SIG-M5 (cell line): Measurements from ENCODE around the gene OLFM3.

ENCODE experiments used
- DNase-seq: peaks from one replicate; lab custom pipeline; 2025; lab: John Stamatoyannopoulos, UW

OLFM3 gene

GRCh38 chr1:101943237-101943636, 53.5 kb downstream of the OLFM3 start:
- DNase-seq, result no peak

DNA sequence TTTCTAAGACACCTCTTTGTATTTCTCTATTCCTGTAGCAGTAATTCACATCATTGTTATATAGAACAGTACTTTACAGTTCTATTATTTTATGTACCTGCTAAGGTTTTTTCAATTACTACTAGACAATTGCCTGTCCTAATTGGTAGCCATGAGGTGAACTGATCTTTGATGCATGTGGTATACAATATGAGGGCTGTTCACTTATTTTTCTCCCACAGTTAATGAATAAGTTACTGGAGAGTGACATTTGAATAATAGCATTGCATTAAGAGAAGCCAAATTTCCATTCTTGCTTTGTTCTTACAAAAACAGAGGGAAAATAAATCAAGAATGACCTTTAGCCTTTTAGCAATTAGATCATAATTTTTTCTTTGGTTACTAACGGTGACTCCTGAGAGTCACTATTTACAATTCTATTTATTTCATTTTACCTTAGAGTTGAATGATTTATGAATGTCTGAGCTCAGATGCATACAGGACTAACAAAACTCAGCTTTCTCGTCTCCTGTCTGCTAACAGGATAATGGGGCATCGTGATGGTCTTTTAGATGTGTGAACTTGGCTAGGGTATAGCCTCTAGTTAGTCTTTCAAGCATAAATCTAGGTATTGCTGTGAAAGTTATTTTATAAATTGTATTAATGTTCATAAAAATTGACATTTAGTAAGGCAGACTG, 54.1 kb downstream of the OLFM3 start:
- no peak for DNase-seq

- DNase-seq, result no peak
These were observed 58.0 kb downstream of the OLFM3 start for GRCh38 chr1:101938681-101939080.

GRCh38 chr1:101929343-101929742, 67.4 kb downstream of the OLFM3 start:
- no peak for DNase-seq

- no peak for DNase-seq
These were observed 67.9 kb downstream of the OLFM3 start for GRCh38 chr1:101928829-101929228.

- no peak for DNase-seq
These were observed 72.0 kb downstream of the OLFM3 start for GRCh38 chr1:101924700-101925099.

GRCh38 chr1:101920577-101920976, 76.1 kb downstream of the OLFM3 start:
- DNase-seq, result no peak

- no peak for DNase-seq
These were observed 78.4 kb downstream of the OLFM3 start for GRCh38 chr1:101918277-101918676.

DNA sequence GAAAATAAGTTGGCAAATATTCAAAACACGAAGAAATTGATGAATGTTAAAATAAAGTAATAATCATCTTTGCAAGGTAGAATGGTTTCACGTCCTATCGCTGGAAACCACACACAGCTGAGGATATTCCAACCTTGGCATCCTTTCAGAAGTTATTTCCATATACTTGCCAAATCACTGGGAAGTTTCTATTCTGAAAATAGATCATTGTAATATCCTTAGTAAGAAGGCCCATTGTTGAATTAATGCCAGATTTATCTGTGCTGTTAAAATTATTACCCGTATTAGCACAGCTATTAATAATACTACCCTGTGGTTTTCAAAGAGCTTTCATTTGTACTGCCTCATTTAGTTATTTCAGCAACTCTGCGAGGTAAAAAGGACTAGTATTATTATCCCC, 81.1 kb downstream of the OLFM3 start:
- no peak for DNase-seq

GRCh38 chr1:101914473-101915242, 82.1 kb downstream of the OLFM3 start:
- DNase-seq, result no peak

- no peak for DNase-seq
These were observed 84.8 kb downstream of the OLFM3 start for GRCh38 chr1:101911894-101912293.

DNA sequence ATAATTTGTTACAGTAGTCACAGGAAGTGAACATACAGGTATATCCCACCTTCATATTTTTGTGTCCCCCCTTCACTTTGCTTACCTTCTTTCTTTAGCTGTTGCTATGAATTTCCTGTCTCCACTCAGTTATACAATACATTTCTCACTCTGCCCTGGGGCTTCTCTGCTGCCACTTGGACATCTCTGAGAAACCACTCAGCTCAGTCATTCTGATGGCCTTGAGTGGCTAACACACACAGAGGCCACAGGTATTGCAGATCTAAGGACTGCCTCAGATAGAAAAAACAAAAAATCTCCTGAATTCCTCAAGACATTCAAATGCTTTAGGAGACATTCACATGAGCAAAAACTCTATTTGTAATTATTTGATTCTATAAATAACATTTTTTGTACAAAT, 87.7 kb downstream of the OLFM3 start:
- no peak for DNase-seq

DNA sequence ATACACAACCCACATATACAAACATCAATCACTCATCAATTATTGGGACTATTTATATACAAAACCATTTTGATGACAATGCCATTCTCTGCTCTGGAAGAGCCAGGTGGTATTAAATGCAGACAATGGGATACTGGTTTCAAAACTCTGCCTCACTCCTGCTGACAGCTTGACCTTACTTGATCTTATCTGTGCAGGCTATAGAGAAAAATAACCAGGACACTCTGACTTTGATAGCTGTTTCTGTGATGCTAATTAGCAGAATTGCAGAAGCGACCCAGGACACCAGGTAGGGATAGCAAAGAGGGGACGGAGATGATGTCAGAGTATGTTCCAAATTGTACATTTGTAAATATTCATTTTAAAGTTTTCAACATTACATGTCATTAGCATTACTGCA, 89.5 kb downstream of the OLFM3 start:
- no peak for DNase-seq

DNA sequence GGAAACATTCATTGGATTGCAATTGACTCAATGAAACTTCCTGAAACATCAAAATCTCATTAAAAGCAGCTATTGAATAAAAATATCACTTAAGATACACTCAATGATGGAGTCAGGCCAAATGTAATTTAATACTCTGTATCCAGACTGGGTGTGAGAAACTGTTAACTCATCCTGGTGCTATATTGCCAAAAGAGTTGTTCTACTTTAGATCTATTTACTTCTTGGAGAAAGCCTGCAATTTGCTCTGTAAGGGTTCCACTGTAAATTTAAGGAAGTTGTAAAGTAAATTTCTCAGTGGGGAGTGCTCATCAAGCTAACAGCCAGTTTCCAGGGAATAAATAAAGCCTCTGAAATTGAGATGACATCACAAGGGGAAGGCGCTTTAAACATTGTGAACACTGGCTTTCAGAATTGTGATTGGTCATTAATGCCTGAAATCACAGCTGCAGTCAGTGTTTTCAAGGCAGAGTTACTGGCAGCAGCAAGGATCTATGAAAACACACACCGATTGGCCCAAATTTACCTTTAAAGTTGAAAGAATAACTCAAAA, 91.4 kb downstream of the OLFM3 start:
- no peak for DNase-seq

DNA sequence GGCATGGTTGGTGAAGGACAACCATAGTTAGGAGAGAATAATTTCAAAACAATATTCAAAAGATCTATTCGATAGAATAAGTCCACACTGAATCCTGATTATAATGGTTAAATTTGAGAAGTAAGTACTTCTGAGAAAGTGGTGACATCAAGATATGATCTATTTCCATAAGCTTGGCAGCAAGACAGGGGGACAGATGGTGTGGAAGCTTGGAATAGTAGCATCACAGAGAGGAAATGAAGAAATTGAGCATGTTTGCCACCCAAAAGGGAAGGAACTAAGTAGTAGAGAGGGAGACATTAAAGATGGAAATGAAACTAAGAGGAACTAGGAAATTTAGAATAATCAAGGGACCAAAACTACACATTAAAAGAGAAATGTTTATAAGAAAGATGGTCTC, 94.5 kb downstream of the OLFM3 start:
- DNase-seq, result no peak

GRCh38 chr1:101898137-101898536, 98.6 kb downstream of the OLFM3 start:
- DNase-seq, result no peak

GRCh38 chr1:101884621-101885020, 112.1 kb downstream of the OLFM3 start:
- DNase-seq, result no peak

DNA sequence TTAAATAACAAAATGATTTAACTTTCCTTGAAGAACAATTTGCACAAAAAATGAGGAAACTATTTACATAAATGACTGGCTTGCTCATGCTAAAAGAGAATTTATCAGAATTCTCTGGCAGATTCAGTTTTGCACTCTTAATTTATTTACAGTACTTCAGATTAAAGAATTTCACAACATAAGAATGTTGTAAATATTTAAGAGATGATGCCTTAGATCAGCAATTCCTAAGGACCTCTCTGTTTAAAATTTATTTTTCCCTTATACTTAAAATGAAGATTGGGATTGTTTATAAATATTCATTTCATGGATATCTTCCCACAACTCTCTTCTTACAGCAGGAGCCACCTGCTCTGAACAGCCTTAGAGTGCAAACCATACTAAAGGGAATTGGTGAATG, 120.8 kb downstream of the OLFM3 start:
- no peak for DNase-seq

DNA sequence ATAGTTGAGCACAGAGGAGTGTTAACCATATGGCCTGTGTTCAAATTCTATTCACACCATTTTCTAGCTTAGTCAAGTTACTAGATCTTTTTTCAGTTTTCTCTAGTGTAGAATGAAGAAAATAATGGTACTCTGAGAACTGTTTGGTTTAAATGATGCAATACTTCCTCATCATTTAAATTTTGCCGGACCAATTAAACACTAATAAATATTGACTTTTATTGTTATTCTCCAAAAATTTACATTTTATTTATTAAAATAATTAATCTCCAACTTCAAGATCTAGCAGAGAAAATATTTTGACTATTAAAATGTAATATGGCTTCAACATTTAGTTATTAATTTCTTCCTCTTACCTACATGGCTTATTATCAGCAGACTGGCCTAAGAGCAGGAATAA, 123.1 kb downstream of the OLFM3 start:
- DNase-seq, result no peak

- DNase-seq, result no peak
These were observed 136.8 kb downstream of the OLFM3 start for GRCh38 chr1:101859941-101860340.

DNA sequence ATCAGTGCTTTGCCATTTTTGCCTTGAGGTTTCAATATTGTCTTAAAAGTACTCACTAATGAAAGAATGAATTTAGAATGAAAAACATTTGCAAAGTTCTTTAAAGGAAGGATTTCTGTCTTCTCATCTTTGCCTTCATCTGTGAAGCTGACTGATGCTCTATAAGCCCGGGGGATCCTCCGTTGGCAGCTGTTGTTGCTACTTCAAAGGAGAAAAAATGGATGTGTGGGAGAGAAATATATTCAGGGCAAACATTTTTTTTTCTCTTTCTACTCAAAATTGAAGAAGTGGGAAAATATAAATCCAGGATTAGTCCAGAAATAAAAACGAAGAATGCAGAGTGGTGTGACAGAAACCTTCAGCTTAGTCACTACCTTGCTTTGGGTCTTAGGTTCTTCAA, 142.5 kb downstream of the OLFM3 start:
- no peak for DNase-seq

- no peak for DNase-seq
These were observed 143.8 kb downstream of the OLFM3 start for GRCh38 chr1:101852936-101853335.

GRCh38 chr1:101849356-101849755, 147.4 kb downstream of the OLFM3 start:
- no peak for DNase-seq

- no peak for DNase-seq
These were observed 149.1 kb downstream of the OLFM3 start for GRCh38 chr1:101847626-101848025.
